K562 (cell line): ENCODE results near the gene TMEM135. TPM values are rescaled to one million over a fixed set of nuclear protein-coding genes. Genes with fewer than 3 reads are reported as not detected.

Experiments
- ATAC-seq: fragments of 200-7000 bp; cut with Tn5 transposase; 3 replicates; pipeline ENCODE4 v1.9.1; 2020; ENCODE audit warnings: moderate library complexity
- BruUV-seq: library from RNA; stranded (reverse); fragments of 400-500 nt; replicated peaks from 2 replicates; lab custom pipeline; 2021; lab: Mats Ljungman, UMichigan
- CTCF ChIA-PET: fragments of 300-600 bp; formaldehyde crosslinking; extraction: SDS; loops from one replicate; lab custom pipeline; 2021; ENCODE audit warnings: low intra/inter-chr PET ratio; lab: Yijun Ruan, JAX
- POLR2A ChIA-PET: fragments of 300-600, 350-650 bp; sonication (Branson Sonifier 250); formaldehyde crosslinking; extraction: SDS; loops from one replicate; lab custom pipeline; 2021; ENCODE audit warnings: antibody characterized with exemption, inconsistent platforms; lab: Yijun Ruan, JAX
- DNase-seq, 4 experiments: peaks; one replicate each; pipeline versions ENCODE4 v3.0.0 to v3.0.0-alpha.2; 2011 to 2018; ENCODE audit warnings: low spot score in 3 of 4, mixed read lengths in 3 of 4; ENCODE audit errors: extremely low read depth in 1 of 4
- FAIRE-seq: peaks from 2 replicates; lab custom pipeline; 2011; peaks lifted over from hg19 to GRCh38; lab: Jason Lieb, UNC
- H2AFZ ChIP-seq: 2 replicates; pipeline ENCODE4 v1.6.0; 2011; ENCODE audit warnings: low read depth, low read length, control low read depth, inconsistent platforms
- H3K27ac ChIP-seq: fragments of 200-600 bp; 3 replicates; pipeline ENCODE4 v1.8.0; 2011; ENCODE audit warnings: low read depth, mild to moderate bottlenecking, control low read depth, inconsistent platforms, low read length, moderate library complexity, mixed read lengths; ENCODE audit errors: extremely low read depth
- H3K27me3 ChIP-seq, 2 experiments: fragments of 300-600 bp in 1 of 2; 2 replicates in 1 of 2; 3 replicates in 1 of 2; pipeline versions ENCODE4 v1.6.0 to v1.8.0; 2011; ENCODE audit warnings: inconsistent platforms in 2 of 2, low read length in 2 of 2, mild to moderate bottlenecking in 1 of 2, mixed read lengths in 1 of 2, moderate library complexity in 1 of 2; ENCODE audit not compliant: control insufficient read depth in 2 of 2, insufficient read depth in 2 of 2
- H3K36me3 ChIP-seq: fragments of 300-600 bp; 3 replicates; pipeline ENCODE4 v1.8.0; 2011; ENCODE audit warnings: mild to moderate bottlenecking, low read length, inconsistent platforms; ENCODE audit not compliant: control insufficient read depth, insufficient read depth
- H3K4me1 ChIP-seq, 2 experiments: fragments of 200-600 bp in 1 of 2; replicated peaks in 1 of 2; 2 replicates in 1 of 2; 3 replicates in 1 of 2; pipeline versions ENCODE4 v1.5.1 to v1.8.0; 2011; ENCODE audit warnings: inconsistent platforms in 2 of 2, low read length in 2 of 2, mild to moderate bottlenecking in 1 of 2, mixed read lengths in 1 of 2, moderate library complexity in 1 of 2; ENCODE audit not compliant: control insufficient read depth in 2 of 2, insufficient read depth in 2 of 2
- H3K4me2 ChIP-seq: 2 replicates; pipeline ENCODE4 v1.6.1; 2011; ENCODE audit warnings: low read length, control low read depth, inconsistent platforms, mixed read lengths; ENCODE audit not compliant: insufficient read depth
- H3K4me3 ChIP-seq: fragments of 200-600 bp; sonication (generic), shearing (Covaris generic); 2 replicates; pipeline ENCODE4 v1.5.1; 2016; ENCODE audit warnings: control low read depth, inconsistent platforms
- H3K79me2 ChIP-seq: fragments of 200-600 bp; 3 replicates; pipeline ENCODE4 v1.8.0; 2011; ENCODE audit warnings: low read length, inconsistent platforms; ENCODE audit not compliant: control insufficient read depth, insufficient read depth
- H3K9ac ChIP-seq, 2 experiments: 2 replicates each; pipeline versions ENCODE4 v1.6.0 to v1.6.1; 2011; ENCODE audit warnings: low read depth in 2 of 2, low read length in 2 of 2, control low read depth in 1 of 2, inconsistent platforms in 1 of 2, mild to moderate bottlenecking in 1 of 2, mixed read lengths in 1 of 2; ENCODE audit not compliant: insufficient read depth in 1 of 2
- H3K9me1 ChIP-seq: one replicate; pipeline ENCODE4 v1.6.0; 2011; ENCODE audit warnings: inconsistent platforms, mild to moderate bottlenecking, low read length, moderate library complexity; ENCODE audit not compliant: control insufficient read depth, insufficient read depth
- H3K9me3 ChIP-seq: replicated peaks from 2 replicates; pipeline ENCODE4 v1.5.1; 2011; ENCODE audit warnings: low read depth, low read length, inconsistent platforms; ENCODE audit not compliant: control insufficient read depth, insufficient read depth
- H4K20me1 ChIP-seq: replicated peaks from 2 replicates; pipeline ENCODE4 v1.6.1; 2011; ENCODE audit warnings: low read length, inconsistent platforms, mixed read lengths; ENCODE audit not compliant: control insufficient read depth, insufficient read depth
- ATF1 ChIP-seq, 2 experiments: fragments of 450-650 bp in 1 of 2; IDR thresholded peaks; 2 replicates each; pipeline ENCODE4 v1.6.1; 2016; ENCODE audit warnings: missing compliant biosample characterization in 1 of 2, missing genetic modification characterization in 1 of 2
- BACH1 ChIP-seq: fragments of 200-800 bp; sonication (Bioruptor generic); IDR thresholded peaks from 2 replicates; pipeline ENCODE4 v1.6.1; 2016; ENCODE audit warnings: missing genetic modification characterization, missing compliant biosample characterization
- BHLHE40 ChIP-seq: IDR thresholded peaks from 2 replicates; pipeline ENCODE4 v1.6.1; 2011; ENCODE audit warnings: low read length, improper control_type of control experiment
- HCFC1 ChIP-seq: IDR thresholded peaks from 2 replicates; pipeline ENCODE4 v1.6.1; 2012; ENCODE audit warnings: low read depth, low read length, improper control_type of control experiment
- HDAC6 ChIP-seq: IDR thresholded peaks from 2 replicates; pipeline ENCODE4 v1.6.1; 2012; ENCODE audit warnings: low read depth, mild to moderate bottlenecking, control low read depth, inconsistent platforms, low read length, moderate library complexity
- HNRNPL ChIP-seq: fragments of 200-400 bp; formaldehyde crosslinking; IDR thresholded peaks from 2 replicates; pipeline ENCODE4 v1.6.1; 2017; ENCODE audit warnings: low read depth, mild to moderate bottlenecking, low read length
- MCM2 ChIP-seq: fragments of 450-650 bp; IDR thresholded peaks from 2 replicates; pipeline ENCODE4 v1.6.1; 2017; ENCODE audit warnings: low read depth, mild to moderate bottlenecking
- MIER1 ChIP-seq: fragments of 450-650 bp; IDR thresholded peaks from 2 replicates; pipeline ENCODE4 v1.6.1; 2016; ENCODE audit warnings: antibody characterized with exemption, mild to moderate bottlenecking, low read depth
- NBN ChIP-seq: fragments of 450-650 bp; IDR thresholded peaks from 2 replicates; pipeline ENCODE4 v1.6.1; 2016; ENCODE audit warnings: low read depth, mild to moderate bottlenecking
- PHF20 ChIP-seq: fragments of 450-650 bp; IDR thresholded peaks from 2 replicates; pipeline ENCODE4 v1.6.1; 2018; ENCODE audit not compliant: partially characterized antibody
- STAT5B ChIP-seq: fragments of 250-450 bp; sonication (Bioruptor Pico); IDR thresholded peaks from 2 replicates; pipeline ENCODE4 v1.8.0; 2021; ENCODE audit warnings: mild to moderate bottlenecking, inconsistent platforms
- ZFP1 ChIP-seq: fragments of 450-650 bp; formaldehyde crosslinking; IDR thresholded peaks from 2 replicates; pipeline ENCODE4 v1.4.0; 2020; ENCODE audit warnings: mild to moderate bottlenecking, mixed read lengths
- ZNF3 ChIP-seq: fragments of 250-450 bp; sonication (Bioruptor Pico); IDR thresholded peaks from 2 replicates; pipeline ENCODE4 v1.5.0; 2021; ENCODE audit warnings: mild to moderate bottlenecking, moderate library complexity
- ZNF584 ChIP-seq: fragments of 200-800 bp; sonication (Bioruptor generic); IDR thresholded peaks from 2 replicates; pipeline ENCODE4 v1.6.1; 2016; ENCODE audit warnings: low read depth, mild to moderate bottlenecking, missing genetic modification characterization, missing compliant biosample characterization
- WGBS: fragments of 100-300 bp; shearing (Covaris generic); methylation state at CpG from one replicate; pipeline ENCODE4 v1.1.6; 2016; ENCODE audit warnings: low coverage, mixed read lengths; ENCODE audit not compliant: insufficient coverage; ENCODE audit errors: missing lambda C conversion rate; 5-methylcytosine and 5-hydroxymethylcytosine counted together
- in situ Hi-C: fragments of 300-500 bp; cut with MboI; formaldehyde crosslinking; loops from 4 replicates; pipeline ENCODE4 v1.15.0; 2018; ENCODE audit warnings: inconsistent platforms, mixed read lengths
- intact Hi-C: fragments of 100-400 bp; cut with micrococcal nuclease; formaldehyde crosslinking; loops from 2 replicates; pipeline ENCODE4 v1.14.2; 2022
- polyA plus RNA-seq, 8 experiments: library from polyadenylated mRNA; depleted of rRNA in 4 of 8; stranded (reverse) in 5 of 8; unstranded in 3 of 8; fragments of >200 nt; fragmentation: Nextera tagmentation in 2 of 8; fragmentation: Illumina TruSeq in 1 of 8; extraction: Ambion mirVana in 2 of 8; extraction: Trizol in 1 of 8; gene quantifications; 2 replicates each; pipeline versions ENCODE4 v1.2.1 to v1.2.3, GENCODE V29; 2011 to 2014; ENCODE audit warnings: inconsistent platforms in 1 of 8, missing spikeins in 1 of 8
- total RNA-seq, 7 experiments: library from RNA; depleted of rRNA in 6 of 7; stranded (reverse); fragments of >200 nt in 6 of 7; fragmentation: Illumina TruSeq in 2 of 7; extraction: Trizol in 2 of 7; gene quantifications; 2 replicates each; pipeline versions ENCODE4 v1.2.1 to v1.2.3, GENCODE V29; 2011 to 2021; ENCODE audit warnings: low replicate concordance in 1 of 7
- TF ChIP-seq, protein P1 (sequence below): fragments of 250-450 bp; sonication (Bioruptor Pico); IDR thresholded peaks from 2 replicates; pipeline ENCODE4 v1.5.0; 2020; ENCODE audit warnings: mild to moderate bottlenecking
- TF ChIP-seq, protein P2 (sequence below): sonication (generic); formaldehyde crosslinking; IDR thresholded peaks from 2 replicates; pipeline ENCODE4 v1.8.1; 2023; ENCODE audit warnings: mild to moderate bottlenecking, missing genetic modification reagents
- TF ChIP-seq, protein P3 (sequence below): fragments of 250-450 bp; sonication (Bioruptor Pico); IDR thresholded peaks from 2 replicates; pipeline ENCODE4 v1.5.0; 2021; ENCODE audit warnings: mild to moderate bottlenecking, moderate library complexity
- TF ChIP-seq, protein P4 (sequence below): sonication (generic); formaldehyde crosslinking; IDR thresholded peaks from 2 replicates; pipeline ENCODE4 v1.8.1; 2023; ENCODE audit warnings: mild to moderate bottlenecking, missing genetic modification reagents, moderate library complexity

TMEM135 gene
- total and polyA plus RNA-seq, 9 of the 15 experiments (the other 6 are each of a cell fraction or from before 2014, with no cell fraction given): 17.3 to 53.6 (median 24.9) TPM

DNA sequence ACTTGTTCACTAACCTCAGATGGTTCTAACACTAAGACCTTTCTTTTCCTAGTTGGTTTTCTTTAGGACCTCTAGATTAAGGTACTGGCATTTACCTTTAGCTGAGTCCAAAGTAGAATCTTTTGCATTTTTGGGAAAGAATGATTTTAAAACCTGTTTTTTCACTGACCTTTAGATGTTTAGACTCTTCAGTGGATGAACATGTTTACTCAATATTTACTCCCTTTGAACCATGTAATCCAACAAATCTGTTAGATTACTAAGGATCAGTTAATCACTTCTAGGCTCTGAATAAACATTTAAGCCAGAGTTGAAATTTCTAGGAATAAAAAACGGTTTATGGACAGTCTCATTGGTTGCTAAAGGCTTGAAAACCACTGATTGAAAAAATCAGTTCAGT, 6.2 kb downstream of the TMEM135 start:
- FAIRE-seq (no peak), ATAC-seq (no peak), DNase-seq (no peak)
- no peak overlapping the region for H2AFZ ChIP-seq
- peaks cover 50% of the 10 kb centered on the region; the same call in 2 of the 3 replicates for H3K36me3 ChIP-seq
- no peak overlapping the region for H3K4me2 ChIP-seq
- H3K9me3 ChIP-seq: peaks cover 2% of the 10 kb centered on the region
- no peak overlapping the region for H3K27ac ChIP-seq
- H3K9me1 ChIP-seq: no peaks in the 10 kb centered on the region
- no peaks in the 10 kb centered on the region for H4K20me1 ChIP-seq
- intact Hi-C loops (no loop called here), in situ Hi-C loops (no loop called here)
- ChIA-PET POLR2A (no interaction called here), CTCF (no interaction called here)
- no peaks in the 10 kb centered on the region for H3K27me3 ChIP-seq
- 69% methylated on average over 1 of the region's 1 CpG for WGBS
- H3K79me2 ChIP-seq: peaks cover 69% of the 10 kb centered on the region
- no peak overlapping the region for H3K9ac ChIP-seq
- BruUV-seq: no TSS peak
- peaks cover 0 to 4% of the 10 kb centered on the region in 2 experiments; a peak in 2 of 5 replicates for H3K4me1 ChIP-seq
- no peak overlapping the region for H3K4me3 ChIP-seq
- no peak for TF ChIP-seq MCM2
- no peak for TF ChIP-seq ZNF584
- TF ChIP-seq, protein P1, sequence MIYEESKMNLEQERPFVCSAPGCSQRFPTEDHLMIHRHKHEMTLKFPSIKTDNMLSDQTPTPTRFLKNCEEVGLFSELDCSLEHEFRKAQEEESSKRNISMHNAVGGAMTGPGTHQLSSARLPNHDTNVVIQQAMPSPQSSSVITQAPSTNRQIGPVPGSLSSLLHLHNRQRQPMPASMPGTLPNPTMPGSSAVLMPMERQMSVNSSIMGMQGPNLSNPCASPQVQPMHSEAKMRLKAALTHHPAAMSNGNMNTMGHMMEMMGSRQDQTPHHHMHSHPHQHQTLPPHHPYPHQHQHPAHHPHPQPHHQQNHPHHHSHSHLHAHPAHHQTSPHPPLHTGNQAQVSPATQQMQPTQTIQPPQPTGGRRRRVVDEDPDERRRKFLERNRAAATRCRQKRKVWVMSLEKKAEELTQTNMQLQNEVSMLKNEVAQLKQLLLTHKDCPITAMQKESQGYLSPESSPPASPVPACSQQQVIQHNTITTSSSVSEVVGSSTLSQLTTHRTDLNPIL: no peak
- TF ChIP-seq BHLHE40: no peak
- TF ChIP-seq HNRNPL: no peak
- no peak for TF ChIP-seq BACH1
- TF ChIP-seq ZFP1 (CRISPR knock-in tag): no peak
- TF ChIP-seq STAT5B: no peak
- no peak for TF ChIP-seq ATF1 (CRISPR knock-in tag; IDR thresholded peaks at IDR 0.05)
- no peak for TF ChIP-seq ATF1 (tag; IDR thresholded peaks at IDR 0.05)
- TF ChIP-seq HCFC1: no peak
- TF ChIP-seq ZNF3 (CRISPR knock-in tag): no peak
- TF ChIP-seq NBN: no peak
- TF ChIP-seq, protein P2, sequence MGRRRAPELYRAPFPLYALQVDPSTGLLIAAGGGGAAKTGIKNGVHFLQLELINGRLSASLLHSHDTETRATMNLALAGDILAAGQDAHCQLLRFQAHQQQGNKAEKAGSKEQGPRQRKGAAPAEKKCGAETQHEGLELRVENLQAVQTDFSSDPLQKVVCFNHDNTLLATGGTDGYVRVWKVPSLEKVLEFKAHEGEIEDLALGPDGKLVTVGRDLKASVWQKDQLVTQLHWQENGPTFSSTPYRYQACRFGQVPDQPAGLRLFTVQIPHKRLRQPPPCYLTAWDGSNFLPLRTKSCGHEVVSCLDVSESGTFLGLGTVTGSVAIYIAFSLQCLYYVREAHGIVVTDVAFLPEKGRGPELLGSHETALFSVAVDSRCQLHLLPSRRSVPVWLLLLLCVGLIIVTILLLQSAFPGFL (CRISPR knock-in tag): no peak
- TF ChIP-seq PHF20: no peak
- TF ChIP-seq, protein P3, sequence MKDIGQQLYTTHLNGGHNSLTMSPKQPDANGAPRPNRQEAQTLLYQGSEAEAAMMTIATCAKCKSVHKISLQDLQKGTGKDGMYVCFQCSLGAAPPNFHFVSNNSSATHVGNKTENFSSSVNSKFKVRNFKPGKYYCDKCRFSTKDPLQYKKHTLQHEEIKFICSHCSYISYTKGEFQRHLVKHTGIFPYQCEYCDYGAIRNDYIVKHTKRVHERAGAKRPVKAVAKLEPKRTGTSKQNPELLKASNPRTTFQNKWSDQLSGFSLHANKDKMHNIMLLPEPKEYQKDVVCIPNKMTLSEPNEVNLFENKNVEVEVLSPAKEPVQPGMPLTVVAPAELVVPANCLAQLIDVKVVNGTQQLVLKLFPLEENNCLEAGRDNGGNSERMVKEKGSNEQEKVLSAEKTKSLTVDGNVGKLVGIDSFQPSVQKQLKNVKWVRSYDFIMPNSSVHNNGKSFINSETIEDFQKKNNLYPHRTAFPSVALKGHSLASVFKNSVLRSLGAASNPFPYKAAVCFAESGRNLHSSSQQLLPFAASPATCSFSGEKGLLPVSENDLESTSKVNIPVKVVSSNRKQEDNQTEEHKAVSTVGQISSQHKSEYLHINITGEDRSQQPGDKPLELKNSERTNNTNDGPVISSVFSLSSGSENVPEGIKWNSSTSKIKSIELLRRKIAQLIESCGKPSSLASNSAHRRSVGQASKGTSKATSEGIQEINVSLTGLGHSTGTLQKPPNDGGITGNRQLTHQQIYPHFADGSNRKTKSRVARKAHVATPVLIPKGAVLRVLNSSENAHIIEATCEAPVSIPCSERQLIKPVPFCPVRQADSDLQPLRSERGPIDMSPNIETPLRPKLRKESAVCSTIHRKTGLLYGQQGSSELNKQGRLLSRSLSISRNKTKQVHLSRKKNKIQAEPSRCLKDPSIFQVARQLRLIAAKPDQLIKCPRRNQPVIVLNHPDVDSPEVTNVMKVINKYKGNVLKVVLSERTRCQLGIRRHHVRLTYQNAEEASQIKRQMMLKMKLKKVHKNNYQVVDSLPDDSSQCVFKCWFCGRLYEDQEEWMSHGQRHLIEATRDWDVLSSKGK (CRISPR knock-in tag): no peak
- no peak for TF ChIP-seq MIER1
- TF ChIP-seq HDAC6: no peak
- TF ChIP-seq, protein P4, sequence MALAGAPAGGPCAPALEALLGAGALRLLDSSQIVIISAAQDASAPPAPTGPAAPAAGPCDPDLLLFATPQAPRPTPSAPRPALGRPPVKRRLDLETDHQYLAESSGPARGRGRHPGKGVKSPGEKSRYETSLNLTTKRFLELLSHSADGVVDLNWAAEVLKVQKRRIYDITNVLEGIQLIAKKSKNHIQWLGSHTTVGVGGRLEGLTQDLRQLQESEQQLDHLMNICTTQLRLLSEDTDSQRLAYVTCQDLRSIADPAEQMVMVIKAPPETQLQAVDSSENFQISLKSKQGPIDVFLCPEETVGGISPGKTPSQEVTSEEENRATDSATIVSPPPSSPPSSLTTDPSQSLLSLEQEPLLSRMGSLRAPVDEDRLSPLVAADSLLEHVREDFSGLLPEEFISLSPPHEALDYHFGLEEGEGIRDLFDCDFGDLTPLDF (CRISPR knock-in tag): no peak
